ENCODE data around the gene TRABD.

The TRABD gene

GRCh38 chr22:50244420-50245213 lies 58.9 kb downstream of the TRABD start, which contains the start of gene TUBGCP6:
TUBGCP6 (minus strand) TSS chr22:50245023; CDS start chr22:50244459, 564 bp downstream.
- peak; percentile 90 for DNase-seq (ENCODE audit: low spot score)

- DNase-seq (ENCODE audit: low spot score), result no peak
Observed at GRCh38 chr22:50245214-50246072, 59.7 kb downstream of the TRABD start.

- no peak for DNase-seq (ENCODE audit: low spot score)
Observed at GRCh38 chr22:50246242-50247175, 60.8 kb downstream of the TRABD start.

- peak; percentile 64 for DNase-seq (ENCODE audit: low spot score)
Observed at GRCh38 chr22:50247748-50248147, 62.0 kb downstream of the TRABD start.

GRCh38 chr22:50248196-50249081 lies 62.7 kb downstream of the TRABD start:
- no peak for DNase-seq (ENCODE audit: low spot score)
